Activated CD8-positive, alpha-beta memory T cell treated with anti-CD3 and anti-CD28 coated beads, Interleukin-2, amount 50 U/mL, for 1 hour (primary cell): ENCODE measurements around the gene CMTM5.

Source experiments
- DNase-seq: peaks from one replicate; pipeline ENCODE4 v3.0.0-alpha.2; 2020; ENCODE audit errors: extremely low read depth

Gene CMTM5

DNA sequence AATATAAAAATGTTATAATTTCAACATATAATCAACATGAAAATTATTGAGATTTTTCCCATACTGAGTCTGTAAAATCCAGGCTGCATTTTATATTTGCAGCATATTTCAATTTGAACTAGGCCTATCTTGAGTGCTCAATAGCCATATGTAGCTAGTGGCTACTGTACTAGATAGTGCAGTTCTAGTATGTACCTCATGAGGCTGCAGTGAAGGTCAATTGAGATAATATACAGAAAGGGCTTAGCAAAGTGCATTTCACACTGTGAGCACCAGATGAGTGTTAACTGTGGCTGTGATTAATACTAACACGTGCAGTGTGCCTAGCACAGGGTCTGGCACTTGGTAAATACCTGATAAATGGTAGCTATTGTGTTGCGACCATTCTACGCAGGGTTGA is 18.8 kb upstream of the CMTM5 start:
- no peak for DNase-seq

DNA sequence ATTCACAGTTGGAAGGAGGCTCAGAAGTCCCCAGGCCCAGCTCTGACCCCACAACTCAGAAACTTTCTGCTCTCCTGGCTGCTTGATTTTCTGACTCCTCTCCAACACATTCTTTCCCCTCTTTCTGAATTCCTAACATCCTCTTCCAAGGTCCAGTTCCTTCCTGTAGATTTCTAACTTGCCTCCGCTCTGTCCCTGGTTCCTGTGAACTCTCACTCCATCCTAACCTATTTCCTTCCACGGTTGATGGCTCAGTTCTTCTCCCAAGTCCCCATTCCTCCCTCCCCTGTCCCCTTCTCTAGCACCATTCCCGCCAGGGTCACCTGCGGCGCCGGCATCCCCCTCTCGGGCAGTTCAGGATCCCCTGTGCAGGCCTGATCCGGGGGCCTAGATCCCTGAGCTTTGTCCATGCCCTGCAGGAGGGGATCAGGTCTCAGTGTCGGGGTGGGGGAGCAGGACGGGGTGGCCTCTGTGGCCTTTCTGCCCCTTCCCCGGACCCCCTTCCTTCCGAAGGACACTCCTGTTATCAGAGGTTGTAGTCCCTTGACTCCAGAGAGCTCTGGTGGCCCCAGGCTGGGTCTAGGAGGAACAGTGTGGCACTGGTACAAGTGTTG is 18.2 kb upstream of the CMTM5 start:
- no peak for DNase-seq

DNA sequence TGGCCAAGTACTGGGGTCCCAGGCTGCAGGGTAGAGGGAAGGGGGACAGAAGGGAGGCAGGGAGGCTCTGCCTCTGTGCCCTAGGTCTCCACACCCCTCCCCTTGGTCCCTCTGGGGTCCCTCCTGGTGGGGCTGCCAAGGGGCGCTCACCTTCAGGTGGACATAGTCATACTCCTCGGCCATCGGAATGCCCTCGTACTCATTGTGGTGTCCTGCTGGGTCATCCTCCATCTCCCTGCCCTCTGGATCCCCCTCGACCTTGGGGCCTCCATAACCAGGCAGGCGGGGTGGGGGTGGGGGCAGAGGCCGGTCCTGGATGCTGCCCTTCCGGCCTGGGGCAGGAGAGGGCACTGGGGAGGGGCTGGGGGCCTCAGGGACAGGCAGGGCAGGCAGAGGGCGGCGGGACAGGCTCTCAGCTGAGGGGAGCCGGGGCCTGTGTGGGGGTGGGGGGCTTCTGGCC is 17.6 kb upstream of the CMTM5 start:
- no peak for DNase-seq

DNA sequence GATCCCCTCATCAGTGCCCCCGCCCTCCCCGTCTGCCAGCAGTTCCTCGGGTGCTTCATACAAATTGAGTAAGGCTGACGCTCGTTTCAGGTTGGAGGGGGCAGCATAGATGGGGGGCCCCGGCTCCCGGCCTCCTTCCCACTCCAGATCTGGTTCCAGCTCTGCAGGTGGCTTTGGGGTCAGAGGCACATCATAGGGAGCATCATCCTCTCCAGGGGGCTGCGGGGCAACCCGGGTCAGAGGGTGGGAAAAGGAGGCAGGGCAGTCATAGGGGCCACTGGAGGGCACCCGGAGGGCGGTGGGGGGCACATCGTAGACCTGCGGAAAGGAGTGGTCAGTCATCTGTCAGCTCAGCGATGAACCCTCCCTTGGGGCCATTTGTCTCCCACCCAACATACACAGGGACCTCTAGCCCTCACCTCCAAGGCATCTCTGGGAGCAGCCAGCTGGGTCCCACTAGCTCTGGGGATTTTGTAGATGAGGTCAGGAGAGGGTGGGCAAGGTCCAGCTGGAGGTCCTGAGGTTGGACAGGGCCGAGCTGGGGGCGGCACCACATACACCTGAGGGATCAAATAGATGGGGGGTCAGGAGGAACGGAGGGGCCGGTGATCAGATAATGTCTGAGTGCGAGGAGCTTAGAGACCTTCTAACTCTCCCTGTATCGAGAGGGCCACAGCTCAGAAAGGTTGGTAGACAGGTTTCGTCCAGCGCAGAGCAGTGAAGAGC is 17.0 kb upstream of the CMTM5 start:
- DNase-seq, result no peak

DNA sequence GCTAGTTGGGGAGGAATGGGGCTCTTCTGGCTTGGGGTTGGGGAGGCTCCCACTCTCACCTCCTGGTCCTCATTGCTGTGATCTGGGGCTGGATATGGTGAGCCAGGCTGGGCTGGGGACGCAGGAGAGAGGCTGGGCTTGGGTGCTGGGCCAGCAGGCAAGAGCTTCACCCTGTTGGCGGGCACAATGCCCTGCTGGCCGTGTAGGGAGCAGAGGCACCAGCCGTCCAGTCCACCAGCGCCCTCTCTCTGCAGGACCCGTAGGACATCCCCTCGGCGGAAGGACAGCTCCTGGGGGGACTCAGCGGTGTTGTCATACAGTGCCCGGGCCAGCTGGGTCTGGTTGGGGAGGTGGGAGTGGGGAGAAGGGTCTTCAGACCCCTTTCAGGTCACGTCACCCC is 16.4 kb upstream of the CMTM5 start:
- DNase-seq, result no peak

DNA sequence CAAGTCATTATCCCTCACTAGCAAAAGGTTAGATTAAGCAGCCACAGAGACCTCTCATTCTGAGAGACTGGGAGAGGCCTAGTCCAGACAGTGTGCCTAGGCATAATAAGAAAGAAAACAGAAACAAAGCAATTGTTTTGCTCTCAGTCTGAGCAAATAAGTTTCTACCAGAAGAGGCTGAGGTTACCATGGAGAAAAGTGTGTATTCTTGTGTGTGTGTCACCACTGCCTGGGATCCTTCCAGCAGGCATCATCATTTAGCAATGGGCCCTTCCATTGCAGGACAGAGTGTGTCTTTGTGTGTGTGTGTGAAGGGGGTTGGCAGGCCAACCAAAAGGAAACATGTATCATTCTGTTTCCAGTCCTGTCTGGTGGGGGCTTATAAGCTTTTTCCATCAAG is 15.5 kb upstream of the CMTM5 start:
- DNase-seq, result no peak

DNA sequence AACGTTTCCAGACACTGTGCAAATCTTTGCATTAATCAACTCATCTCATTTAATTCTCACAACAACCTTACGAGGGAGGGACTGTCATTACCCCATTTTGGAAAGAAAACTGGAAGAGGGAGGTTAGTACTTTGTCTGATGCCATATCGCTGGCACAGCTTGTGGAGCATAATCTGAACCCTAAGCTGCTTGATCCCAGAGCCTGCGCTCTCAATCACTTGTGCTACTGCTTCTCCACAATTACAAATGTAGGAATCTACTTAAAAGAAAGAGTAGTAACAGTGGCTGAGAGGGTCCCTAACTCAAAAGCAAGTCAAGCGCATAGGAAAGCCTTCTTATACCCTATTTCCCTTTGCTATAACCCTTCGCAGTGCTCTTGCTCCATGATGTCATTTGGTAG is 15.1 kb upstream of the CMTM5 start:
- DNase-seq, result no peak

DNA sequence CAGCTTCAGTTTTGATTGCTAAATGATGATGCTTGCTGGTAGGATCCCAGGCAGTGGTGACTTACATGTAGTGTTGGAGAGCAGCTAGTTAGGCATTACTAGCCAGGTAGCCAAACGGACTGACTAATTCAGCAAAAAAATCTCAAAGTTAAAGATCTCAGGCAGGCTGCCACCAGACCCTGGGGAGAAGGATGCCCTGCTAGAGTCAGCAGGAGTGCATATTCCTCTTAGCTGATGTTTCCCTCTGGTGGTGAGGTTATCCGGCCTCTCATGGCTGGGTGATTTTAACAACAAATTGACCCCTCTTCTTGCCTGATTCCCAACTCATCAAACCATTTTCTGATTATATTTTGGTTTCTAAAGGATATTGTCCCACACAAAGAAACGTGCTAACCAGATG is 14.6 kb upstream of the CMTM5 start:
- DNase-seq, result no peak

DNA sequence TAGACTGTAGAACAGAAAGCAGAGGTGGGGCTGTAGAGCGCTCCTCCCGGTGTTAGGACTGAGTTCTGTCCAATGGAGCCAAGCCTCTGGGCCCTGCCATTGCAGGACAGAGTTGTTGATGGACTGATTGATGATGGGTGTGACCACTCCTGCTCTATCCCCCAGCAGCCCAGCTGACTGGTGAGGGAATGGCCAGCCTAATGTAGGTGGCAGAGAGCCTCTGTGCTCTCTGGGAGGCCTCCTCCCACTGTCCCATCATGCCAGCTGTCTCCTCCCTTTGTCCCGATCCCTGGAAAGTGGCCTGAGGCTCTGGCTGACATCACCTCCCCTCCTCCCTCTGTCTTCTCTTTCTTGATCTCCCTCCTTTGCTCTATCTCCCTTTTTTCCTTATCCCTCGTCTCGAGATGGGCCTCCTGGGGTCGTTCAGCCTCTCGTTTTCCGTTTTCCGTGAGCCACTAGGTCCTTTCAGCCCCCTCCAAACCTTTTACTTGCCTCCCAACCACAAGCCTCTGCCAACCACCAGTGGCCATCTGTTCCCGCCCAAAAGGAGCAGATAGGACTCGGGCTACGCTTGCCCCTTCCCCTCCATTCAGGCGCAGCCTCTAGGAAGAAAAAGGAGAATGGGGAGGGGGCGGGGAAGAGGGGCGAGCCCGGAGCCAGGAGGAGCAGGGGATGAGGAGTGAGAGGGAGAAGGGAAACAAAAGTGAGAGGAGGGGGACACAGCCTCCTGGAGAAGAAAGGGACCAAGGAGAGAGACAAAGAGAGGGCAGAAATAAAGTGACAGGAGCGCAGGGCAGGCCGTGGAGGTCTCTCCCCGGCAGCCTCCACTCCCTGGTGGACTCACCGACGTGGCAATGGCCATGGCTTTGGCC is 12.4 kb upstream of the CMTM5 start:
- no peak for DNase-seq

DNA sequence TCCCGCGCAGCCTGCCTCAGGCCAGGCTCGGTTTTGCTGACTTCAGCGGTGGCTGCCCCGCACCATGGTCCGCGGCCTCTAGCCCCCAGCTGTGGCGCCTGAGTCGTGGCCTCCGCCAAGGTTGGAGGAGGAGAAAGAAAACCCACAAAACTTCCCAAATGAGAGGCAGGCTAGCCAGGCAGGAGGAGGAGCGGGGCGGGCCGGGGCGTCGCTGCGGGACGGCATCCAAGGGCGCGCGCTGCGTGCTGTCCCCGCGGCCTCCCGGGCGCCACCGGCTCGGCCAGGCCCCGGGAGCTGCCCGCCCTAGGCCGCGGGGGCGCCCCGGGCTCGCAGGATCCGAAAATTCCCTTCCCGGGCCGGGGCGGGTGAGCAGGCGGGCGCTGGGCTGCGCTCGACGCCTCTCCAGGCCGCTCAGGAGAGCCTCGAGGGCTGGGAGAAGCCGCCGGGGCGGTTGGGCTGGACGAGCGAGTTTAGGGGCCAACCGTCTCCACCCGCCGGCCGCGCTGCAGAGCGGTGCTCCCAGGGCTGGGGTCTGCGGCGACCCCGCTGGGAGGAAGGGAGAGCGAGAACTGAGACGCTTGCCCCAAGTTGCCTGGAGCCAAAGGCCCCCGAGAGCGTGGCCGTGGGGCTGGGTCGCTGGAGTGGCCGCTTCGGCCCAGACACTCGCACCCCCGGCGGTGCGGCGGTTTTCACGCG is 11.7 kb upstream of the CMTM5 start, which contains the start of gene EFS:
TSS of gene EFS (minus strand) at position 137 of the 696 bp plus-strand sequence. CDS start 147 bp downstream, outside the sequence.
- no peak for DNase-seq

DNA sequence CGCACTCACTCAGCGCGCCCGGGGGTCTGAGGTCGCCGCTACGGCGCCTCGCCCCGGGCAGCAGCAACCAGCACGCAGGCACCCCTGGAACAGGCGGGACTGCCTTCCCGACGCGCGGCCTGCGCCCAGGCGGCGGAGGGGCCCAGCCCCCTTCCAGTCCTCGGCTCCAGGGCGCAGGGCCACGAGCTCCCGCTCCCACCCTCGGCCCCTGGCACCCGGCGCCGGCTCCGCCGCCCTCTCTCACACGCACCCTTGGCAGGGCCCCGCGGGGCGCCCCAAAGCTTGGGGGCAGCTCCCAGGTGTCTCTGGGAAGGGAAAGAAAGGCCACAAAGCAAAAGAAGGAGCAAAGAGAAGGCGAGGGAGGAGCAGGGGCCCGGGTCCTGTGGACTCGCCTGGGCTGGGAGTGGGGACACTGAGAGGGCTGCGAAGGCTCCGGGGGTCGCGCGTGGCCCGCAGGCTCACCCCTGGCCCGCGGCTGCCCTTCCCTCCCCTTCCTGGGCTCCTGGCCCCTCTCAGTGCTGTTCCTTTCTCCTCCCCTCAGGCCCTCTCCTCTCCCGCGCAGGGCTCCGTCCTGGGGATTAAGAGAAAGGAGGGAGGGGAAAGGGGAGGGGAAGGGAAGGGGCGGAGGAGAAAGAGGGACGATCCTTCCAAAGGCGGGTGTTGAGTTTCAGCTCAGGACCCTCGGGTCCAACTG is 11.0 kb upstream of the CMTM5 start:
- no peak for DNase-seq

DNA sequence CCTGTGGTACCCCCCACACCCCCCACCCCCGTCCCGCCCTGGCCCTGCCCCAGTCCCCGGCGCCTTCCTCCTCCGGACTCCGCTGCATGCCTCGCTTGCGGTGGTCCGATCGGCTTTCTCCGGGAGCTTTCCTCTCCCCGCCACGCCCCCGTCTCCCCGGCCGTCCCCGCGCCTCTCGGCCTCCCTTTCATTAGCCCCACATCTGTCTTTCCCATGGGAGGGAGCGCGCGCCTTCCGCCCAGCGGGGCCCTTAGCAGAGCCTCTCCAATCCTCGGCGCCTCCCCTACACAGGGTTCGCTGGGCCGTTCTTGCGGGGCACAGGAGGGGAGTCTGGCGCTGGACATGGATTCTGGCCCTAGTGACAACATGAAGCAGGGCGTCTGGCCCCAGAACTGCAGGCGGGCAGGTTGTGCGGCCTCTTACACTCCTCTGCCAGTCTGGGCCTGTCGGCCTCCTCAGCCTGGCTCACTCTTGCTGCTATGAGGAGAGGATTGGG is 10.4 kb upstream of the CMTM5 start:
- DNase-seq, result no peak

DNA sequence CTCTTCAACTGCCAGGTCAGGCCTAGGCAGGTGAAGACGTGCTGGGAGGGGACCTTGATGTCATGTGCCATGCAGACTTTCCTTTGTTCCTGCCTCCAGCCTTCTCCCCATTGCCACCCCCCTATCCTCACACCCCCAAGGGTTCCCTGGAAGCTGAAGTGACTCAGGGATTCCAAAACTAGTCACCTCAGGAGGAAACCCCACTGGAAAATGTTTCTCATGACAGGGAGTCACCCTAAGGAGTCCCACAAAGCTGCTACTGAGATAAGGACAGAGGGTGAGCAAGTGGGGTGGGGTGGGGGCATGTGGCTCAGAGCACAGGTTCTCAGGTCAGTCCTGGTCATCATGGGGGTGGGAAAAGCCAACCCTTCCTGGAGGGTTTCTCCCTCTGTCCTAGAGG is 6.6 kb upstream of the CMTM5 start:
- no peak for DNase-seq

DNA sequence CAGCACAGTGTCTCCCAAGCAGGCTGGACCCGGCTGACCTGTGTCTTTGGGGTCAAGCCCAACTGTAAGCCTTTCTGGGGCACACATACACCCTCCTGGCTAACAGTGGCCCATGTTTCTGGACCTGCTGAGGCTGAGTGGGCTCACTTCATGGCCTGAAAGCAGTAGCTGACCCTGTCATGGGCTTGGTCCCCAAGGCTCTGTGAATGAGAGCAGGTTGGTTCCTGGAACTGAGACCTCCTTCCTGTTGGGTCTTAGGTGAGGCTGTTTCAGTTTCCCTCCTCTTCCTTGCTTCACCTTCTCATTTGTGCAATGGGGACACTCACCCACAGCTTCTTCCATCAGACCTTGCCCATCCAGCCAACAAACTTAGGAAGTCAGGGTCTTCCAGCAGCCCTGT is 5.0 kb upstream of the CMTM5 start:
- no peak for DNase-seq

DNA sequence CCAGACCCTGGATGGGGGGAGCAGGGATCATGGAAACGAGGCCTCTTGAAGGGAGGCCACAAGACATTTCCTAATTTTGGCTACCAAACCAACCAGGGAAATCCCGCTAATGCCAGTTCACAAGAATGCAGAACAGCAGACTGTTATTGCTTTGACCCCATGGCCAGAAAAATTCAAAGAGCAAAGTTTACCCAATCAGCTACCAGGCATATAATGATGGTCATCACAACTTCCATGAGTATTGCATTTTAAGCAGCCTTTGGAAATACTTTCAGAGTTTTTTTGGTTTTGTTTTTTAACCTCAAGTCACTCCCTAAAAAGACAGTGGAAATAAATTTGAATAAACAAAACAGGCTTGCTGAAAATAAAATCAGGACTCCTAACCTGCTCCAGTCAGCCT is 4.3 kb upstream of the CMTM5 start, which contains the start of gene IL25:
TSS of gene IL25 (plus strand) at position 301 of the 400 bp plus-strand sequence.
- DNase-seq, result no peak

DNA sequence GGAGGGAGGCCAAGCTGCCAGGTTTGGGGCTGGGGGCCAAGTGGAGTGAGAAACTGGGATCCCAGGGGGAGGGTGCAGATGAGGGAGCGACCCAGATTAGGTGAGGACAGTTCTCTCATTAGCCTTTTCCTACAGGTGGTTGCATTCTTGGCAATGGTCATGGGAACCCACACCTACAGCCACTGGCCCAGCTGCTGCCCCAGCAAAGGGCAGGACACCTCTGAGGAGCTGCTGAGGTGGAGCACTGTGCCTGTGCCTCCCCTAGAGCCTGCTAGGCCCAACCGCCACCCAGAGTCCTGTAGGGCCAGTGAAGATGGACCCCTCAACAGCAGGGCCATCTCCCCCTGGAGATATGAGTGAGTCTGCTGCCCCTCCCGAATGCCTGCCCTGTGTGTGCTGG is 3.8 kb upstream of the CMTM5 start:
- DNase-seq, result no peak

DNA sequence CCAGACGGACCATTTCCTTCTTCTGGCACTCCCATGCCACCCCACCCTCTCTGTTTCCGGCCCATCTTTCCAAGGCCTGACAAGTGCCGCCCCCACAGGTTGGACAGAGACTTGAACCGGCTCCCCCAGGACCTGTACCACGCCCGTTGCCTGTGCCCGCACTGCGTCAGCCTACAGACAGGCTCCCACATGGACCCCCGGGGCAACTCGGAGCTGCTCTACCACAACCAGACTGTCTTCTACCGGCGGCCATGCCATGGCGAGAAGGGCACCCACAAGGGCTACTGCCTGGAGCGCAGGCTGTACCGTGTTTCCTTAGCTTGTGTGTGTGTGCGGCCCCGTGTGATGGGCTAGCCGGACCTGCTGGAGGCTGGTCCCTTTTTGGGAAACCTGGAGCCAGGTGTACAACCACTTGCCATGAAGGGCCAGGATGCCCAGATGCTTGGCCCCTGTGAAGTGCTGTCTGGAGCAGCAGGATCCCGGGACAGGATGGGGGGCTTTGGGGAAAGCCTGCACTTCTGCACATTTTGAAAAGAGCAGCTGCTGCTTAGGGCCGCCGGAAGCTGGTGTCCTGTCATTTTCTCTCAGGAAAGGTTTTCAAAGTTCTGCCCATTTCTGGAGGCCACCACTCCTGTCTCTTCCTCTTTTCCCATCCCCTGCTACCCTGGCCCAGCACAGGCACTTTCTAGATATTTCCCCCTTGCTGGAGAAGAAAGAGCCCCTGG is 1.2 kb upstream of the CMTM5 start:
- no peak for DNase-seq

DNA sequence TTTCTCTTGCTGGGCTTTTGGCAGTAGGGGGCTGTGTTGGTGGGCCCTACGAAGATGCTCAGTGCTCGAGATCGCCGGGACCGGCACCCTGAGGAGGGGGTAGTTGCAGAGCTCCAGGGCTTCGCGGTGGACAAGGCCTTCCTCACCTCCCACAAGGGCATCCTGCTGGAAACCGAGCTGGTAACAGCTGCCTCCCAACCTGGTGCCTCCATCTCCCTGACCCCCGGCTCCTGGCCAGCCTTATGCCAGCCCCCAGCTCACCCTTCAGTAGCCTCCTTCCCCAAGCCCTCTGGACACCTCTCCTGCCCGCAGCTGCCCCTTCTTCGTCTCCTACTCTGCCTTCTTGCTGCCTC is 328 bp downstream of the CMTM5 start:
- no peak for DNase-seq

DNA sequence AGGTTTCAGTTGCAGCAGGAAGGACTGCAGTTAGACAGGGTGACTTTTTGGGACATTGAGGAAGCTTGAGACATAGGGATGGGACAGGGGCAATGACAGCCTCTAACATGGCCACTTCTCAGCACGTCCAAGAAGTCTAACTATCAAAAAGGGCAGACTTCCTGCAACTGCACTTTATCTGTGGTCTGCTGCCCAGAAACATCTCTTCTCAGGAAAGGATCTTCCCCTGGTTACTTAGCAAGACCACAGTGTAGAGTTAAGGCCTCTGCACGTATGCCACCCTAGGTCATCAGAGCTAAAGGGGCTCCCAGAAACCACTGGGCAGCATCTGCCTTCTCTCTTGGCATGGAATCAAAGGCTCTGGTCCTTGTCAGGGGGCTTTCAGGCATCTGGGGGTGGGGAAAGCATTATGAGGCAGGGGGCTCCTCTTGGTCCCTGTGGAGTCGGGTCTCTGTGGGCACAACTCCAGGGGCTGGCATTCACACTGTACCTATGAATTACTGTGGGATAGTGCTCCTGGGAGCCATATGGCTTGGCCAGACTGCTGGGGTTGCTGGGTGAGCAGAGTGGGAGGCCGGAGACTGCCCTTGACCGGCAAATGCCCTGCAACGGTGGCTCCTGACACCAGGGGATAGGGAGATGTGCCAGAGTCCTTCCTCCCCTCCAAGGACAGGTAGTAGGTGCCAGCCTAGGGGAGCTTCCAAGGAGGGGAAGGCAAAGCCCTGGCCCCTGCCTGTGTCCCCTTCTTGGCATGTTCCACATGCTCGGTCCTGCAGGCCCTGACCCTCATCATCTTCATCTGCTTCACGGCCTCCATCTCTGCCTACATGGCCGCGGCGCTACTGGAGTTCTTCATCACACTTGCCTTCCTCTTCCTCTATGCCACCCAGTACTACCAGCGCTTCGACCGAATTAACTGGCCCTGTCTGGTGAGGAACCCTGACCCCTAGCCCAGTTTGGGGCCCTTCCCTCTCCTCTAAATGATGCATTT is 1.0 kb downstream of the CMTM5 start:
- no peak for DNase-seq
